Measurements from ENCODE around the gene CFAP70. TPM values are rescaled to one million over a fixed set of nuclear protein-coding genes. Genes with fewer than 3 reads are reported as not detected.

The CFAP70 gene
- total RNA-seq, 1 experiment from 2014 or later = 0.10 TPM

DNA sequence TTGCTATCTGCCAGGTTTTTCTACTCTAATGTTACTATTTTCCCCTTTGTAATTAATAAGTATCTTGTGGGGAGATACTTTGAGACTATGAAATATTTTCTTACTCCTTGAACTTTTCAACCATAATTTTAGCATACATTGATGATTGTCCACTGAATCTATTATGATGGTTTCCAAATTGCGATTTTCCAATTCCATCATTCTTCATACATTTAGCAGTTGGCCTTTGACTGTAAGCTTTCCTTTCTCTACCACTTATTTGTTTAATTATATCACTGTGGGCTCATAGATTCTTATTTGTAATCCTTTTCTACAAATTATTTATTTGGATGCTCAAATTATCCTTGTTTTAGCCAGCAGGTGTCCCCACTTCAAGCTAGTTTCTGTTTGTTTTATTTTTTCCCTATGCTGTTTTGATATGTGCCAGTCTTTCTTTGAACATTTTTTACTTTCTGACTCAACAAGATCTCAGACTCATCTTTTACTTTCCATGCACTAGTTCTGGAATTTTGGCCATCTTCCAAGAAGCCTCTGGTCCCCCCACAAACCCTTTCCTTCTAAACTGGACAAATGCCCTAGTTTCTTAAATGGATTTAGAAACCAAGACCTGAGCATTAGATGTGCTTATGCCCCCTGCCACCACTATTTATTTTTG lies 94.8 kb downstream of the CFAP70 start:
- Histone ChIP-seq H3K4me3 (ENCODE audit: low read depth in 2 of 2, low read length in 2 of 2) (no peak overlapping the region), H3K27ac (ENCODE audit: low read length) (no peak overlapping the region), H3K27me3 (ENCODE audit: control insufficient read depth, insufficient read depth, low read length) (peaks cover 2% of the 10 kb centered on the region; the same call in 1 of the 2 replicates), H3K36me3 (ENCODE audit: control insufficient read depth, insufficient read depth, low read length) (no peaks in the 10 kb centered on the region), H3K4me1 (ENCODE audit: control insufficient read depth, insufficient read depth, low read length) (no peaks in the 10 kb centered on the region; the same call in 1 of the 2 replicates), H3K9me3 (ENCODE audit: control insufficient read depth, insufficient read depth, low read depth, low read length) (0 out of 2 replicates have a peak, but pooled peaks cover 5% of the 10 kb centered on the region)
- in situ Hi-C loops (cut with HindIII; ENCODE audit: low pct_unique_long_range_greater_than_20kb, low sequenced_read_pairs) = no loop called here
- DNase-seq (ENCODE audit: low read depth, low spot score) = peak; percentile 47
- no TSS peak for BruUV-seq (replicated peaks)
- ChIA-PET CTCF (interaction anchor here (0.6 to 0.9 kb wide), 4 partner anchors 12 to 156 kb away, joined by 3 to 8 read pairs (median 4); no protein-coding TSS in a partner anchor), POLR2A (no interaction called here)
- TF ChIP-seq TCF7L2 (IDR thresholded peaks at IDR 0.05; ENCODE audit: low read depth, low read length) (no peak), POLR2AphosphoS5 (IDR thresholded peaks at IDR 0.05; ENCODE audit: low read depth, low read length) (no peak), SIN3A (IDR thresholded peaks at IDR 0.05; ENCODE audit: borderline replicate concordance, insufficient read depth, low read depth, low read length) (no peak)
- TF ChIP-seq, protein P1, sequence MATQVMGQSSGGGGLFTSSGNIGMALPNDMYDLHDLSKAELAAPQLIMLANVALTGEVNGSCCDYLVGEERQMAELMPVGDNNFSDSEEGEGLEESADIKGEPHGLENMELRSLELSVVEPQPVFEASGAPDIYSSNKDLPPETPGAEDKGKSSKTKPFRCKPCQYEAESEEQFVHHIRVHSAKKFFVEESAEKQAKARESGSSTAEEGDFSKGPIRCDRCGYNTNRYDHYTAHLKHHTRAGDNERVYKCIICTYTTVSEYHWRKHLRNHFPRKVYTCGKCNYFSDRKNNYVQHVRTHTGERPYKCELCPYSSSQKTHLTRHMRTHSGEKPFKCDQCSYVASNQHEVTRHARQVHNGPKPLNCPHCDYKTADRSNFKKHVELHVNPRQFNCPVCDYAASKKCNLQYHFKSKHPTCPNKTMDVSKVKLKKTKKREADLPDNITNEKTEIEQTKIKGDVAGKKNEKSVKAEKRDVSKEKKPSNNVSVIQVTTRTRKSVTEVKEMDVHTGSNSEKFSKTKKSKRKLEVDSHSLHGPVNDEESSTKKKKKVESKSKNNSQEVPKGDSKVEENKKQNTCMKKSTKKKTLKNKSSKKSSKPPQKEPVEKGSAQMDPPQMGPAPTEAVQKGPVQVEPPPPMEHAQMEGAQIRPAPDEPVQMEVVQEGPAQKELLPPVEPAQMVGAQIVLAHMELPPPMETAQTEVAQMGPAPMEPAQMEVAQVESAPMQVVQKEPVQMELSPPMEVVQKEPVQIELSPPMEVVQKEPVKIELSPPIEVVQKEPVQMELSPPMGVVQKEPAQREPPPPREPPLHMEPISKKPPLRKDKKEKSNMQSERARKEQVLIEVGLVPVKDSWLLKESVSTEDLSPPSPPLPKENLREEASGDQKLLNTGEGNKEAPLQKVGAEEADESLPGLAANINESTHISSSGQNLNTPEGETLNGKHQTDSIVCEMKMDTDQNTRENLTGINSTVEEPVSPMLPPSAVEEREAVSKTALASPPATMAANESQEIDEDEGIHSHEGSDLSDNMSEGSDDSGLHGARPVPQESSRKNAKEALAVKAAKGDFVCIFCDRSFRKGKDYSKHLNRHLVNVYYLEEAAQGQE (IDR thresholded peaks at IDR 0.05; ENCODE audit: insufficient read depth in 1 of 2, low read depth in 2 of 2, low read length in 1 of 2) = no peak
- TF ChIP-seq, protein P2, sequence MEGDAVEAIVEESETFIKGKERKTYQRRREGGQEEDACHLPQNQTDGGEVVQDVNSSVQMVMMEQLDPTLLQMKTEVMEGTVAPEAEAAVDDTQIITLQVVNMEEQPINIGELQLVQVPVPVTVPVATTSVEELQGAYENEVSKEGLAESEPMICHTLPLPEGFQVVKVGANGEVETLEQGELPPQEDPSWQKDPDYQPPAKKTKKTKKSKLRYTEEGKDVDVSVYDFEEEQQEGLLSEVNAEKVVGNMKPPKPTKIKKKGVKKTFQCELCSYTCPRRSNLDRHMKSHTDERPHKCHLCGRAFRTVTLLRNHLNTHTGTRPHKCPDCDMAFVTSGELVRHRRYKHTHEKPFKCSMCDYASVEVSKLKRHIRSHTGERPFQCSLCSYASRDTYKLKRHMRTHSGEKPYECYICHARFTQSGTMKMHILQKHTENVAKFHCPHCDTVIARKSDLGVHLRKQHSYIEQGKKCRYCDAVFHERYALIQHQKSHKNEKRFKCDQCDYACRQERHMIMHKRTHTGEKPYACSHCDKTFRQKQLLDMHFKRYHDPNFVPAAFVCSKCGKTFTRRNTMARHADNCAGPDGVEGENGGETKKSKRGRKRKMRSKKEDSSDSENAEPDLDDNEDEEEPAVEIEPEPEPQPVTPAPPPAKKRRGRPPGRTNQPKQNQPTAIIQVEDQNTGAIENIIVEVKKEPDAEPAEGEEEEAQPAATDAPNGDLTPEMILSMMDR (IDR thresholded peaks at IDR 0.05) = peak; percentile 77; the same call in 1 of the 2 replicates
- peak; percentile 47; the same call in 1 of the 2 replicates for ATAC-seq
- intact Hi-C loops (cut with micrococcal nuclease; ENCODE audit: unreplicated experiment) = loop anchor here (10.0 kb wide), 2 partner anchors 91 to 381 kb away; partner anchors contain the start of genes CFAP70 and MYOZ1

DNA sequence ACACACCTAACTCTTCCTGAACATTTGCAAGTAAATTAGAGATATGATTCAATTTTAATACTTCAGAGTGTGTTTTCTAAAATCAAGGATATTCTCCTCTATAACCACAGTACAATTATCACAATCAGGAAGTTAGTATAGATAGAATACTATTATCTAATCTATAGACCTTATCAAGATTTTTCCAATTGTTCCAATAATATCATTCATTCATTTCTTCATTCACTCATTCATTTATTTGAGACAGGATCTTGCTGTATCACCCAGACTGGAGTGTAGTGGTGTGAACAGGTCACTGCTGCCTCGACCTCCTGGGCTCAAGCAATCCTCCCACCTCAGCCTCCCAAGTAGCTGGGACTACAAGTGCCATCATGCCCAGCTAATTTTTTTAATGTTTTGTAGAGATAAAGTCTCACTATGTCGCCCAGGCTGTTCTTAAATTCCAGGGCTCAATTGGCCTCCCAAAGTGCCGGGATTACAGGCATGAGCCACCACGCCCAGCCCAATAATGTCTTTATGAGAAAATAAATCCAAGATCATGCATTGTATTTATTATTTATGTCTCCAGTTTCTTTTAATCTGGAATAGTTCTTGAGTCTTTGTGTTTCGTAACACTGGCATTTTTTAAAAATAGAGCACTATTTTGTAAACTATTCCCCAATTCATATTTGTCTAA lies 95.6 kb downstream of the CFAP70 start:
- DNase-seq (ENCODE audit: low read depth, low spot score) (no peak), ATAC-seq (no peak)
- no TSS peak for BruUV-seq (replicated peaks)
- in situ Hi-C loops (cut with HindIII; ENCODE audit: low pct_unique_long_range_greater_than_20kb, low sequenced_read_pairs) (no loop called here), intact Hi-C loops (cut with micrococcal nuclease; ENCODE audit: unreplicated experiment) (loop anchor here (10.0 kb wide), 2 partner anchors 92 to 382 kb away; partner anchors contain the start of genes CFAP70 and MYOZ1)
- ChIA-PET POLR2A (no interaction called here), CTCF (interaction anchor here (0.6 kb wide), 1 partner anchor 157 kb away, joined by 8 read pairs; no protein-coding TSS in a partner anchor)
- 0 out of 2 replicates have a peak, but pooled peaks cover 5% of the 10 kb centered on the region for H3K9me3 ChIP-seq (ENCODE audit: control insufficient read depth, insufficient read depth, low read depth, low read length)
- no peaks in the 10 kb centered on the region; the same call in 1 of the 2 replicates for H3K27me3 ChIP-seq (ENCODE audit: control insufficient read depth, insufficient read depth, low read length)
- H3K4me3 ChIP-seq (ENCODE audit: low read depth in 2 of 2, low read length in 2 of 2) = no peak overlapping the region
- H3K36me3 ChIP-seq (ENCODE audit: control insufficient read depth, insufficient read depth, low read length) = no peaks in the 10 kb centered on the region
- TF ChIP-seq SIN3A (IDR thresholded peaks at IDR 0.05; ENCODE audit: borderline replicate concordance, insufficient read depth, low read depth, low read length) (no peak), TCF7L2 (IDR thresholded peaks at IDR 0.05; ENCODE audit: low read depth, low read length) (no peak), POLR2AphosphoS5 (IDR thresholded peaks at IDR 0.05; ENCODE audit: low read depth, low read length) (no peak)
- TF ChIP-seq, protein P2 (IDR thresholded peaks at IDR 0.05) = no peak
- TF ChIP-seq, protein P1 (IDR thresholded peaks at IDR 0.05; ENCODE audit: insufficient read depth in 1 of 2, low read depth in 2 of 2, low read length in 1 of 2) = no peak
- no peaks in the 10 kb centered on the region; the same call in 1 of the 2 replicates for H3K4me1 ChIP-seq (ENCODE audit: control insufficient read depth, insufficient read depth, low read length)
- no peak overlapping the region; the same call in 1 of the 2 replicates for H3K27ac ChIP-seq (ENCODE audit: low read length)

Measured in Panc1 (cell line).